A673 (cell line): Measurements from ENCODE around the gene SORBS2. TPM values are rescaled to one million over a fixed set of nuclear protein-coding genes. Genes with fewer than 3 reads are reported as not detected.

Experiments
- BruUV-seq: library from RNA; stranded (reverse); fragments of 400-500 nt; replicated peaks from 2 replicates; lab custom pipeline; 2021; lab: Mats Ljungman, UMichigan
- CTCF ChIA-PET: fragments of 300-600 bp; sonication (Branson Sonifier 250); formaldehyde crosslinking; loops from one replicate; lab custom pipeline; 2022; ENCODE audit warnings: antibody characterized with exemption; lab: Charles Lee
- POLR2A ChIA-PET: fragments of 300-600 bp; sonication (Branson Sonifier 250); formaldehyde crosslinking; loops from one replicate; lab custom pipeline; 2022; ENCODE audit warnings: antibody characterized with exemption; ENCODE audit not compliant: low non-redundant PET; lab: Charles Lee
- DNase-seq: peaks from one replicate; pipeline ENCODE4 v3.0.0-alpha.2; 2015; ENCODE audit warnings: low spot score
- H3K27ac ChIP-seq: fragments of 200-600 bp; sonication (generic); 2 replicates; pipeline ENCODE4 v1.5.1; 2016; ENCODE audit warnings: mixed run types, low read depth, mild to moderate bottlenecking, mixed read lengths, antibody characterized with exemption, low read length; ENCODE audit not compliant: poor library complexity, severe bottlenecking
- H3K27me3 ChIP-seq: fragments of 200-600 bp; sonication (generic); replicated peaks from 2 replicates; pipeline ENCODE4 v1.6.1; 2017; ENCODE audit warnings: mixed run types, low read depth, mild to moderate bottlenecking, mixed read lengths, antibody characterized with exemption, low read length; ENCODE audit not compliant: insufficient read depth, poor library complexity
- H3K36me3 ChIP-seq: fragments of 200-600 bp; sonication (generic); 2 replicates; pipeline ENCODE4 v1.6.1; 2016; ENCODE audit warnings: mixed run types, mild to moderate bottlenecking, mixed read lengths, antibody characterized with exemption, low read length; ENCODE audit not compliant: insufficient read depth, poor library complexity, severe bottlenecking
- H3K4me1 ChIP-seq: fragments of 200-600 bp; sonication (generic); 2 replicates; pipeline ENCODE4 v1.6.1; 2017; ENCODE audit warnings: mixed run types, mild to moderate bottlenecking, mixed read lengths, antibody characterized with exemption, low read length; ENCODE audit not compliant: insufficient read depth, poor library complexity, severe bottlenecking
- H3K4me3 ChIP-seq: fragments of 200-600 bp; sonication (generic); 2 replicates; pipeline ENCODE4 v1.5.1; 2016; ENCODE audit warnings: low read depth, mixed run types, mild to moderate bottlenecking, mixed read lengths, low read length; ENCODE audit not compliant: poor library complexity, severe bottlenecking
- H3K9me3 ChIP-seq: fragments of 200-600 bp; sonication (generic); 2 replicates; pipeline ENCODE4 v1.6.1; 2016; ENCODE audit warnings: mixed run types, low read depth, mild to moderate bottlenecking, mixed read lengths, antibody characterized with exemption, low read length; ENCODE audit not compliant: poor library complexity, severe bottlenecking
- CTCF ChIP-seq: fragments of 300-800, 200-600 bp; sonication (generic); conservative IDR thresholded peaks from 2 replicates; pipeline ENCODE4 v1.5.1; 2017; ENCODE audit warnings: low read depth, mild to moderate bottlenecking, antibody characterized with exemption, low read length, moderate library complexity, mixed read lengths
- EZH2 ChIP-seq: fragments of 200-600 bp; sonication (generic); IDR thresholded peaks from 2 replicates; pipeline ENCODE4 v1.6.1; 2017; ENCODE audit warnings: borderline replicate concordance, low read depth, mild to moderate bottlenecking, mixed read lengths, antibody characterized with exemption, low read length; ENCODE audit not compliant: poor library complexity, severe bottlenecking
- intact Hi-C: fragments of 100-400 bp; cut with micrococcal nuclease; formaldehyde crosslinking; loops from one replicate; pipeline ENCODE4 v1.10.0; 2022; ENCODE audit not compliant: unreplicated experiment
- total RNA-seq: library from RNA; stranded (reverse); gene quantifications from 2 replicates; pipeline ENCODE4 v1.2.3, GENCODE V29; 2021

Gene SORBS2
- total RNA-seq, 1 experiment from 2014 or later: not detected

DNA sequence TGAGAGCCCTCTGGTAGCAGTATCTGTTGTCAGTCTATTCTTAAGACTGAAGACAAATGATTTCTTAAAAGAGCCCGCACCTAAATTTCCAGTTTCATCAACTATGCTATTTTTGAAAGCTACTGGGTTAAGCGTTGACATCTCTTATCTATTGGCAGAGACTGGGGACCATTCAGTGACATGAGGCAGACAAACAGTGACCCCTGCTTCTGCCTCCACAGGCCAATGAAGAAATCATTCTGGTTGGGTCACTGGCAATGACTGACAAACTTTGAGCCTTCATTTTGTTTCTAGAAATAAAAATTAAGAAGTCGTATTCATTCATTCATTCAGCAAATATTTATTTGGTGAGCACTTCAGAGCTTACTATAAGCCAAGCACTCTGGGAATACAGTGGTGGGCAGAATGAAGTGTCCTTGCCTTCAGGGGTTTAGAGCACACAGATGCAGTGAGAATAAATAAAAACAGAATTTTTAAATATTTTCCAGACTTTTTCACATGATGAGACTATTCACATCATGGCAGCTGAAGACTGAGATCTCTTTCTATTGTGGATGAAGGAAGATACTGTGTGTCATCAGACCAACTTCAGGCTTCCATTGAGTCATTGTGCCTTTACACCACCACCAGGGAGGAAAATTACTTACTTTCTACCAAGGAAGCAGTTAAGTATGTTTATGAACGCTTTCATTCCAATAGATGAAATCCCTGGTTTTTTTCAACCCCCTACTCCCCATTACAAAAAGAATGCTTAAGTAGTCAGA, 36.0 kb downstream of the SORBS2 start:
- TF ChIP-seq EZH2: no peak
- TF ChIP-seq CTCF: no peak
- H3K4me3 ChIP-seq: no peak overlapping the region
- no peak overlapping the region for H3K27ac ChIP-seq
- peaks cover 22% of the 10 kb centered on the region for H3K27me3 ChIP-seq
- intact Hi-C loops: no loop called here
- CTCF ChIA-PET: no interaction called here
- H3K9me3 ChIP-seq: no peaks in the 10 kb centered on the region
- no peaks in the 10 kb centered on the region for H3K36me3 ChIP-seq
- no peak for DNase-seq
- POLR2A ChIA-PET: no interaction called here
- BruUV-seq: no TSS peak
- H3K4me1 ChIP-seq: no peaks in the 10 kb centered on the region

DNA sequence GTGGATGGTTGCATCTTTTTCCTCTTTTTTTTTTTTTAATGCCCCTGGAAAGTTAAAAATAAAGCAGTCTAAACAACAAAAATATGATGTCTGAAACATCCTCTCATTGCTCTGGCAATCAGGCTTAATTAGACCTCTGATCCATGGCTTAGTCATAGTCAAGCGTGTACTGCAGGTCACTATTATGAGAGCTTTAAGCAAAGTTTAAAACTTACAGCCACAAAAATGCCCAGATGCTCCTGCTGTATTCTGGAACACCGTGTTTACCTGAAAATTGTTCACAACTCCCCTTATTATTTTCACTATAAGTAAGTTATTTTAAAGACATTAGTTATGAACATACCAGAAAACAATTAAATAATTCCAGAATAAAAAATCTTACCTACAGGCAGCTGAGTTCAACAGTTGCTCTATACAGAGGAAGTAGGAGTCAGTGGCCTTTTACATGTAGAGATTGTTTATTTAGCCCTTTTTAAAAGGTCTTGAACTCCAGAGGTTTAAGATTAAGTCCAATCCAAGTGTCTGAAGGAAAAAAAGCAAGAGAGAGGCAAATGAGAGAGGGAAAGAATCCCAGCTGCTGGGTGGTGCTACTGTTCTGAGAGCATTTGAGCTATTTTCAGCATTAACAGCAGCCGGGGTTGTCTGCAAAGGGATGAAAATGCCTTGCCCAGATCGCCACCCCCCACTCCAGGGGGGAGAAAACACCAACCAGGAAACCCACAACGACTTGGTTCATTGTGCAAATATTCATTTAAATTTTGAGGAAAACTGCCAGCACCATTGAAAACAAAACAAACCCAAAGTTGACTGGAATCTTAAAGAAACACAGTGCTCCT, 36.9 kb downstream of the SORBS2 start:
- Histone ChIP-seq H3K27ac (no peak overlapping the region), H3K9me3 (no peaks in the 10 kb centered on the region), H3K4me3 (no peak overlapping the region), H3K36me3 (no peaks in the 10 kb centered on the region), H3K4me1 (no peaks in the 10 kb centered on the region), H3K27me3 (peaks cover 22% of the 10 kb centered on the region)
- TF ChIP-seq CTCF (no peak), EZH2 (no peak)
- no peak for DNase-seq
- BruUV-seq: no TSS peak
- intact Hi-C loops: no loop called here
- ChIA-PET POLR2A (no interaction called here), CTCF (no interaction called here)

DNA sequence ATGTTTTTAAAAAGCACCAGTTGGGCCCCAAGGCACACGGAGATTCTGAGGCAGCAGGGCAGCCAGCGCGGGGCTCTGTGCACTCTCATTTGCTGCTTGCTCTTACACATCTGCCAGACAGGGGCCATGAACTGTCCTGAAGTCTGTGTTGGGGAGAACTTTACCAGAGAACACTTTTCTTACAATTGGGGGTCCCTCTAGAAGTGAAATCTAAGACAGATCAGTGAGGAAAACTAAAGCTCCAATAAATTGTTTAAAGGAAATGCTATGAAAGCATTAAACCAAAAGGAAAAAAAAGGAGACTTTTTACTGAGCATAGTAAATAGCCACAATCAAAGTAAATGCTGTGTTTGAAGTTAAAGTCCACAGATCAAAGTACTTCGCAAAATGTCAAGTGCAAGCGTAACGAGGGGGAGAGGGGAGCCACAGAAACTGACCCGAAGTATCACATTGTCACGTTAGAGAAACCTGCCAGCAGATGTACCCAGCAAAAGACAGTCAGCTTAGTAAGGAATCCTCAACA, 37.8 kb downstream of the SORBS2 start:
- POLR2A ChIA-PET: interaction anchor here (0.7 kb wide), 1 partner anchor 12 kb away, joined by 4 read pairs; no protein-coding TSS in a partner anchor
- Histone ChIP-seq H3K36me3 (no peaks in the 10 kb centered on the region), H3K9me3 (no peaks in the 10 kb centered on the region), H3K4me1 (no peaks in the 10 kb centered on the region), H3K27me3 (peaks cover 22% of the 10 kb centered on the region), H3K27ac (no peak overlapping the region), H3K4me3 (no peak overlapping the region)
- CTCF ChIA-PET: no interaction called here
- intact Hi-C loops: no loop called here
- no TSS peak for BruUV-seq
- no peak for DNase-seq
- TF ChIP-seq EZH2 (no peak), CTCF (no peak)
